HAP-1 (cell line): Measurements from ENCODE around the gene PLPPR1.

ENCODE experiments used
- DNase-seq, 2 experiments: peaks; one replicate each; pipeline ENCODE4 v3.0.0-alpha.2; 2016 to 2020; ENCODE audit warnings: low spot score in 2 of 2
- H3K27me3 ChIP-seq: fragments of 250-450 bp; sonication (Bioruptor Pico); 2 replicates; pipeline ENCODE4 v1.5.1; 2020; ENCODE audit warnings: low read depth, mild to moderate bottlenecking, moderate library complexity
- H3K36me3 ChIP-seq: fragments of 250-450 bp; sonication (Bioruptor Pico); replicated peaks from 2 replicates; pipeline ENCODE4 v1.5.1; 2020; ENCODE audit warnings: mild to moderate bottlenecking
- H3K4me1 ChIP-seq: fragments of 250-450 bp; sonication (Bioruptor Pico); 2 replicates; pipeline ENCODE4 v1.5.1; 2020; ENCODE audit warnings: mild to moderate bottlenecking
- H3K4me3 ChIP-seq: fragments of 250-450 bp; sonication (Bioruptor Pico); 2 replicates; pipeline ENCODE4 v1.5.1; 2020; ENCODE audit warnings: mild to moderate bottlenecking, moderate library complexity
- H3K9me3 ChIP-seq: fragments of 250-450 bp; sonication (Bioruptor Pico); 2 replicates; pipeline ENCODE4 v1.5.1; 2020; ENCODE audit warnings: mild to moderate bottlenecking, moderate library complexity
- in situ Hi-C: fragments of 300-500 bp; cut with MboI; formaldehyde crosslinking; loops from 3 replicates; pipeline ENCODE4 v1.14.3; 2020; ENCODE audit warnings: low sequenced_read_pairs, inconsistent platforms, mixed read lengths

Gene PLPPR1

GRCh38 chr9:101342595-101342994, 314.1 kb downstream of the PLPPR1 start:
- H3K4me1 ChIP-seq: no peaks in the 10 kb centered on the region; the same call in 1 of the 2 replicates
- H3K9me3 ChIP-seq: no peaks in the 10 kb centered on the region
- no peaks in the 10 kb centered on the region for H3K36me3 ChIP-seq
- no peak for DNase-seq
- no peaks in the 10 kb centered on the region for H3K27me3 ChIP-seq
- no peak overlapping the region for H3K4me3 ChIP-seq
- in situ Hi-C loops: no loop called here

GRCh38 chr9:101350285-101350684, 321.8 kb downstream of the PLPPR1 start:
- no peaks in the 10 kb centered on the region for H3K9me3 ChIP-seq
- in situ Hi-C loops: no loop called here
- no peaks in the 10 kb centered on the region; the same call in 1 of the 2 replicates for H3K27me3 ChIP-seq
- H3K4me3 ChIP-seq: no peak overlapping the region
- H3K36me3 ChIP-seq: no peaks in the 10 kb centered on the region
- no peaks in the 10 kb centered on the region for H3K4me1 ChIP-seq
- no peak for DNase-seq

GRCh38 chr9:101352892-101353463, 324.5 kb downstream of the PLPPR1 start:
- H3K4me3 ChIP-seq: no peak overlapping the region
- no peaks in the 10 kb centered on the region for H3K36me3 ChIP-seq
- no peaks in the 10 kb centered on the region; the same call in 1 of the 2 replicates for H3K27me3 ChIP-seq
- no peak for DNase-seq
- no peaks in the 10 kb centered on the region for H3K9me3 ChIP-seq
- no peaks in the 10 kb centered on the region for H3K4me1 ChIP-seq
- in situ Hi-C loops: no loop called here

DNA sequence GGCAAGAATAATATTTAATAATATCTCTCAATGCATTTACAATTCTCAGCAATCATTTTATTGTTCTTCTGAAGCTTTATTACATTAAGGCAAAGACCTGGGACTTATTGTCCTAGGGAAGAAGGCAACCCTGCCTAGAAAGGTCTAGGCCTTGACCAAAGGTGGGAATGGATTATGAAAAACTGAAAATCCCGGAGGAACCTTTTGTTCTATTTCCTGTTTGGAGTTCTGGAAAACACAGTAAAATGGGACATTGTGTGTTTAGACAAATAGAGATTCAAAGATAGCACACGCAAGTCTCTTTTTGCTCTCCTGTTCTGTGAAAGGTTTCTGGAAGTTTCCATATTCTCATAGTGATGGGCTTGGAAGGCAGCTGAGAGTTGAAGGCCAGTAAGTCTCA, 325.2 kb downstream of the PLPPR1 start:
- H3K9me3 ChIP-seq: no peaks in the 10 kb centered on the region
- H3K4me3 ChIP-seq: no peak overlapping the region
- no peak for DNase-seq
- no peaks in the 10 kb centered on the region for H3K36me3 ChIP-seq
- no peaks in the 10 kb centered on the region for H3K4me1 ChIP-seq
- in situ Hi-C loops: no loop called here
- no peaks in the 10 kb centered on the region; the same call in 1 of the 2 replicates for H3K27me3 ChIP-seq

GRCh38 chr9:101354143-101354764, 325.7 kb downstream of the PLPPR1 start:
- no peaks in the 10 kb centered on the region; the same call in 1 of the 2 replicates for H3K27me3 ChIP-seq
- no peak overlapping the region for H3K4me3 ChIP-seq
- no peaks in the 10 kb centered on the region for H3K36me3 ChIP-seq
- no peak for DNase-seq
- H3K9me3 ChIP-seq: no peaks in the 10 kb centered on the region
- H3K4me1 ChIP-seq: no peaks in the 10 kb centered on the region
- in situ Hi-C loops: no loop called here

DNA sequence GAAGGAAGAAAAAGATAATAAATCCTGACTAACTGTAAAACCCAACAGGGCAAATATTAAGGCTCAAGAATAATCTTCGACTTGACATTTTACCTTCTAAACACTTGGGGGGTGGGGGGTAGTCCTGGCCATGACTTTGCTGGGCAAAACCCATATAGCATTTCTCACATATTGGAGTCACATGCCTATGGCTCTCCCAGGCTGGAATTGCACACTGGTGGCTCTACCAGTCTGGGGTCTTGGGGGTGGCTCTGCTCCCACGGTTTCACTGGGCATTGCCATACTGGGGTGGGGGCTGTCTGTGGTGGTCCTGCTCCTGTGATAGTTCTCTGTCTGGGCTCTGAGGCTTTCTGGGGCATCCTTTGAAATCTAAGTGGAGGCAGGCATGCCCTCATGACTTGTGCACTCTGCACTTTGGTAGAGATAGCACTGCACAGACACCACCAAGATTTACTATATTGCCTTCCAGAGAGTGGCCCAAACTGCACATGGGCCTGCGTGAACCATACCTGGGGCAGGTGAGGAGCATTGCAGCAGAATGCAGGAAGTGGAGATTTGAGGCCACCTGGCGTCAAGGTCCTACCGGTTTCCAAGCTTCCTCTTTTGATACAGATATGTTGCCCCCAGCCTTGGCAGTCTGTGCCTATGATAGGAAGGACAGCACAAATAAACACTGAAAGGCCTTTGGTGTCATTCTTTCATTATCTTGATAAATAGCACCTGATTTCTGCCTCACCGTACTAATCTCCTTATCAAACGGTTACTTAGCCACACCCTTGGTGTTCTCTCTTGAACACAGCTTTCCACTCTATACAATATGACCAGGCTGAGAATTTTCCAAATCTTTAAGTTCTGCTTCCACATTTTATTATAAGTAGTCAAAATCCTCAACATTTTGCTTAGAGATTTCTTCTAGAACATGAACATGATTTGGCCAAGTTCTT, 326.5 kb downstream of the PLPPR1 start:
- no peak overlapping the region for H3K4me3 ChIP-seq
- in situ Hi-C loops: no loop called here

GRCh38 chr9:101356619-101357018, 328.1 kb downstream of the PLPPR1 start:
- Histone ChIP-seq H3K9me3 (no peaks in the 10 kb centered on the region), H3K4me3 (no peak overlapping the region), H3K36me3 (no peaks in the 10 kb centered on the region), H3K27me3 (no peaks in the 10 kb centered on the region; the same call in 1 of the 2 replicates), H3K4me1 (no peaks in the 10 kb centered on the region)
- no peak for DNase-seq
- in situ Hi-C loops: no loop called here

More for the DNA sequence above, 326.5 kb downstream of the PLPPR1 start:
- Histone ChIP-seq H3K4me1 (no peaks in the 10 kb centered on the region), H3K27me3 (no peaks in the 10 kb centered on the region; the same call in 1 of the 2 replicates), H3K36me3 (no peaks in the 10 kb centered on the region), H3K9me3 (no peaks in the 10 kb centered on the region)
- DNase-seq: no peak

DNA sequence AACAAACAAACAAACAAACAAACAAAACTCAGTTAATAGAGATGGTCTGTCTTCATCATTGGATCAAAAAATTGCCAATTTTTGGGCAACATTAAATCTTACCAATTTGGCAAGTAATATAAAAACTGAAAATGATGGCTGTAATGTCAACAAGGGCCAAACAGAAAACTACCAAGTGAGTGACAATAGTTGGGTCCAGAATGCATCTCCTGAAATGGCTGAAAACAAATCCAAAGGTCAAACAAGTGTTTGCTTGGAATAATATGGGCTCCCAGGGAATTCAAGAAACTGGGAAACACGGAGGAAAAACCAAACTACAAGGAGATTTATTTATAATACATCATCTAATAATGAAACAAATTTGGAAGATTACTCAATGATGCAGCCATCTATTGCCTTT, 331.2 kb downstream of the PLPPR1 start:
- no peaks in the 10 kb centered on the region; the same call in 1 of the 2 replicates for H3K27me3 ChIP-seq
- no peaks in the 10 kb centered on the region for H3K4me1 ChIP-seq
- no peak for DNase-seq
- no peaks in the 10 kb centered on the region for H3K36me3 ChIP-seq
- in situ Hi-C loops: no loop called here
- no peak overlapping the region for H3K4me3 ChIP-seq
- no peaks in the 10 kb centered on the region for H3K9me3 ChIP-seq

DNA sequence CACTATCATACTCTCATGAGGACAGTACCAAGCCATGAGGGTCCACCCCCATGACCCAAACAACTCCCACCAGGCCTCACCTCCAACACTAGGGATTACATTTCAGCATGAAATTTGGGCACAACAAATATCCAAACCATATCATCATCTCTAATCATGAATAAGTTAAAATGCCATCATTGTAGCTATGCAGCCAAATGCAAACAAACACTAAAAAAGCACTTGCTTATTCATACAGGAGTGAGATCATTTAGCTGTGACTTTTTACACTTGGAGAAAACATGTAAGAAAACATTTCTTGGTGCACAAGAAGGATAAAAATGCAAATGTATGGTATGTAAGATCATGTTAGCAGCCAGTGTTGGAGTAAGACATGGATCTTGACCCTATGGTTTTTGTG, 332.1 kb downstream of the PLPPR1 start:
- no peak overlapping the region for H3K4me3 ChIP-seq
- H3K9me3 ChIP-seq: no peaks in the 10 kb centered on the region
- H3K4me1 ChIP-seq: no peaks in the 10 kb centered on the region
- no peaks in the 10 kb centered on the region for H3K36me3 ChIP-seq
- in situ Hi-C loops: no loop called here
- no peak for DNase-seq
- H3K27me3 ChIP-seq: no peaks in the 10 kb centered on the region

- H3K4me1 ChIP-seq: no peaks in the 10 kb centered on the region
- no peaks in the 10 kb centered on the region for H3K27me3 ChIP-seq
- H3K36me3 ChIP-seq: no peaks in the 10 kb centered on the region
- H3K4me3 ChIP-seq: no peak overlapping the region
- H3K9me3 ChIP-seq: no peaks in the 10 kb centered on the region
- no peak for DNase-seq
- in situ Hi-C loops: no loop called here
Observed at GRCh38 chr9:101362450-101362849, 333.9 kb downstream of the PLPPR1 start.

- Histone ChIP-seq H3K9me3 (no peaks in the 10 kb centered on the region), H3K27me3 (no peaks in the 10 kb centered on the region), H3K4me1 (peaks cover 4% of the 10 kb centered on the region), H3K4me3 (no peak overlapping the region), H3K36me3 (no peaks in the 10 kb centered on the region)
- in situ Hi-C loops: no loop called here
- no peak for DNase-seq
Observed at GRCh38 chr9:101365181-101365580, 336.7 kb downstream of the PLPPR1 start.

DNA sequence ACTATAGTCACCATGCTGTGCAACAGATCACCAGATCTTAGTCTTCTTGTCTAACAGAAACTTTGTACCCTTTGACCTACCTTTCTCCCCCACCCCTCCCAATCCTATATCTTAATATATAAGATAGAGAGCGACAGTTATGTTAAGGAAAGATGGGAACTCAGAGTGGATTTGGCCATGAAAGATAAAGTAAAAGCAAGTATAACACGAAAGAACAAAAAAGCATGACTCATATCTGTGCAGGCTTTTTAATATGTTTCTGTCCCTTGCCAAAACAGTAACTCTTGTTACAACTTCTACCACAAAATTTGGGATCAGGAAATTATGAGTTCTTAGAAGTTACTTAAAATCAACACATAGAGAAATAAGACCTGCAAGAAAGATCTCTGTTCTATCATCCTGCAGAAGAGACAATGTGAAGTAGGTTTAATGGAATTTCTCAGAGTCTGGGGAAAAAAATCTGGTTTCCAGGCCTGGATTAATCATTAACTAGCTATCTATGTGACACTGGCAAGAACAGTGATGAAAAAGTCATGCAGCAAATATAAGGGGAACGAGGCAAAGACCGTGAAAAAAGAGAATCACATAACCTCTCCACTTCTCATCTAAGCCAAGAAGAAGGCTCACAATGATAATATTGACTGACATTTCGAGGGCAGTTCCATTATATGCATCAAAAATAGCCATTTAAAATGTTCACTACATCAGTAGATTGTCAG, 337.7 kb downstream of the PLPPR1 start:
- in situ Hi-C loops: no loop called here
- peaks cover 4% of the 10 kb centered on the region for H3K4me1 ChIP-seq
- H3K4me3 ChIP-seq: no peak overlapping the region
- no peak for DNase-seq
- H3K9me3 ChIP-seq: no peaks in the 10 kb centered on the region
- H3K36me3 ChIP-seq: no peaks in the 10 kb centered on the region
- no peaks in the 10 kb centered on the region for H3K27me3 ChIP-seq

DNA sequence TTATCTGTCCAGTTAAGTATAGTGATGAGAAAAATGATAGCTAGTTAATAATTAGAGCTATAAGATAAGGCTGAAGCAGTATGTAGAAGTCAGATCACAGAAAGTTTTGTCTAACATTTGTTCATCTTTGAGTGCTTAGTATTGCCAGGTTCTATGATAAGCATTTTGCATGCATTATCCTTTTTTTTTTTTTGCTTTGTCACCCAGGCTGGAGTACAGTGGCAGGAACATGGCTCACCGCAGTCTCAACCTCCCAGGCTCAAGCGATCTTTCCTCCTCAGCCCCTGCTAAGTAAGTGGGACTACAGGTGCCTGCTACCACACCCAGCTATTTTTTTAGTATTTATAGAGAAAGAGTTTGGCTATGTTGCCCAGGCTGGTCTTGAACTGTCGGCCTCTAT, 338.8 kb downstream of the PLPPR1 start:
- in situ Hi-C loops: no loop called here
- H3K4me1 ChIP-seq: peaks cover 4% of the 10 kb centered on the region
- DNase-seq: no peak
- H3K27me3 ChIP-seq: no peaks in the 10 kb centered on the region
- no peaks in the 10 kb centered on the region for H3K36me3 ChIP-seq
- H3K4me3 ChIP-seq: no peak overlapping the region
- H3K9me3 ChIP-seq: no peaks in the 10 kb centered on the region
